Pancreas (tissue), 10 donors: ENCODE data around the gene GAS2L1. TPM values are rescaled to one million over a fixed set of nuclear protein-coding genes. Genes with fewer than 3 reads are reported as not detected.
"Not testable (repeated sequence)": the region's sequence is repeated elsewhere in the genome, so short reads cannot be mapped to it uniquely, and the experiment has no call there.

Source experiments
- ATAC-seq, 4 donors: fragments of 200-7000 bp; cut with Tn5 transposase; one replicate each; pipeline versions ENCODE4 v1.8.0 to v1.9.1; 2020; ENCODE audit warnings: mild to moderate bottlenecking in 4 of 4, moderate library complexity in 4 of 4
- DNase-seq, 6 donors: peaks; one replicate each; pipeline ENCODE4 v3.0.0-alpha.2; 2020
- FAIRE-seq: peaks from 2 replicates; lab custom pipeline; 2012; peaks lifted over from hg19 to GRCh38; lab: Jason Lieb, UNC
- H3K27ac ChIP-seq, 4 donors: fragments of 200-600 bp; sonication (generic); 1 replicate in 3 of 4; 2 replicates in 1 of 4; pipeline versions ENCODE4 v1.5.0 to v1.8.0; 2020
- H3K27me3 ChIP-seq, 4 donors: fragments of 200-600 bp; one replicate each; pipeline ENCODE4 v1.8.0; 2021
- H3K36me3 ChIP-seq, 3 donors: fragments of 200-600 bp; sonication (generic) in 1 of 3; one replicate each; pipeline versions ENCODE4 v1.5.0 to v1.8.0; 2020 to 2021
- H3K4me1 ChIP-seq, 3 donors: fragments of 200-600 bp; one replicate each; pipeline ENCODE4 v1.8.0; 2021
- H3K4me3 ChIP-seq, 4 donors: fragments of 200-600 bp; sonication (generic) in 2 of 4; one replicate each; pipeline versions ENCODE4 v1.5.0 to v1.8.0; 2020 to 2021
- H3K9me3 ChIP-seq, 4 donors: fragments of 200-600 bp; one replicate each; pipeline ENCODE4 v1.8.0; 2021
- WGBS, 2 donors: extraction: QIAGEN DNeasy Blood & Tissue Kit; methylation state at CpG; one replicate each; pipeline ENCODE4 v1.1.7; 2013; 5-methylcytosine and 5-hydroxymethylcytosine counted together
- intact Hi-C, 3 donors: fragments of 100-400 bp; cut with DNase I; formaldehyde crosslinking; loops; one replicate each; pipeline versions ENCODE4 v1.11.1 to v1.14.2; 2022
- polyA plus RNA-seq, 2 donors: library from polyadenylated mRNA; stranded (reverse); fragments of 200-250 nt; gene quantifications; one replicate each; pipeline ENCODE4 v1.2.3, GENCODE V29; 2013
- total RNA-seq, 6 donors: library from RNA; stranded (reverse); fragmentation: NEBNext Ultra II Directional in 4 of 6; extraction: Animal tissue kit (Norgen Biotek cat#: 25700) in 4 of 6; gene quantifications; one replicate each; pipeline versions ENCODE4 v1.2.1 to v1.2.4, GENCODE V29; 2021 to 2023
- TF ChIP-seq, protein P1 (sequence below), 4 donors: fragments of 200-600 bp; sonication (generic) in 3 of 4; IDR thresholded peaks; one replicate each; pipeline versions ENCODE4 v1.5.0 to v1.8.0; 2021; ENCODE audit warnings: antibody characterized with exemption in 4 of 4
- donor health status: healthy with polysubstance abuse.
- donor health status: DM: no; HTN: no; CAD: no; lungs with moderate emphysema.
- donor health status: DM: no; HTN: no; CAD: no.
- donor health status: control.
- donor health status: control.
- donor health status: Bipolar disorder and iron deficiency.
- donor health status: DM: yes; HTN: yes; CAD: no.
- donor health status: DM: no; HTN: no; CAD: no.
- donor health status: DM: no; HTN: no; CAD: no.
- donor health status: DM: yes; HTN: yes; CAD: no.

The GAS2L1 gene
- total and polyA plus RNA-seq, 8 donors: 5.2 to 13.6 (median 8.7) TPM

DNA sequence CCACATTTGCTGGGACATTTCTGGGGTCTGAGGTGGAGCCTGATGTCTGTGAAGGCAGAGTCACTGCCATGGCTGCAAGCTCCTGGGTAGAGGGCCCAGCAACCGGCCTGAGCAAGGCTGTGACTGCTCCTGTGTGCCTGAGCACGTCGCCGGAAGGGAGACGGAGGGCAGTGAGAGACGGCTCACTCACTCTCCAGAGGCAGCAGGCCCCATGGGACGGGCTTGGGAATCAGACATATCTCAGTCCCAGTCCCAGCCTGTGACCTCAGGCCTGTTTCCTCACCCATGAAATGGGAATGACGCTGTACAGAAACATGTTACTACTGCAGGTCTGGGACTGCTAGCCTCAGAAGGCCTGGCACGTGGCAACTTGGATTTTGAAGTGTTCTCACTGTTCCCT lies 45.4 kb downstream of the GAS2L1 start:
- intact Hi-C loops: no loop called here
- Histone ChIP-seq H3K9me3 (no peaks in the 10 kb centered on the region), H3K4me1 (no peaks in the 10 kb centered on the region), H3K4me3 (no peak overlapping the region), H3K27me3 (no peaks in the 10 kb centered on the region), H3K36me3 (peaks cover 17 to 87% (median 24%) of the 10 kb centered on the region in 3 donors), H3K27ac (no peak overlapping the region)
- FAIRE-seq: no peak
- TF ChIP-seq, protein P1, sequence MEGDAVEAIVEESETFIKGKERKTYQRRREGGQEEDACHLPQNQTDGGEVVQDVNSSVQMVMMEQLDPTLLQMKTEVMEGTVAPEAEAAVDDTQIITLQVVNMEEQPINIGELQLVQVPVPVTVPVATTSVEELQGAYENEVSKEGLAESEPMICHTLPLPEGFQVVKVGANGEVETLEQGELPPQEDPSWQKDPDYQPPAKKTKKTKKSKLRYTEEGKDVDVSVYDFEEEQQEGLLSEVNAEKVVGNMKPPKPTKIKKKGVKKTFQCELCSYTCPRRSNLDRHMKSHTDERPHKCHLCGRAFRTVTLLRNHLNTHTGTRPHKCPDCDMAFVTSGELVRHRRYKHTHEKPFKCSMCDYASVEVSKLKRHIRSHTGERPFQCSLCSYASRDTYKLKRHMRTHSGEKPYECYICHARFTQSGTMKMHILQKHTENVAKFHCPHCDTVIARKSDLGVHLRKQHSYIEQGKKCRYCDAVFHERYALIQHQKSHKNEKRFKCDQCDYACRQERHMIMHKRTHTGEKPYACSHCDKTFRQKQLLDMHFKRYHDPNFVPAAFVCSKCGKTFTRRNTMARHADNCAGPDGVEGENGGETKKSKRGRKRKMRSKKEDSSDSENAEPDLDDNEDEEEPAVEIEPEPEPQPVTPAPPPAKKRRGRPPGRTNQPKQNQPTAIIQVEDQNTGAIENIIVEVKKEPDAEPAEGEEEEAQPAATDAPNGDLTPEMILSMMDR (IDR thresholded peaks at IDR 0.05): no peak
- WGBS, 2 donors: 91 to 96% methylated on average over 9 of the region's 9 CpGs
- no peak for DNase-seq
- no peak for ATAC-seq

DNA sequence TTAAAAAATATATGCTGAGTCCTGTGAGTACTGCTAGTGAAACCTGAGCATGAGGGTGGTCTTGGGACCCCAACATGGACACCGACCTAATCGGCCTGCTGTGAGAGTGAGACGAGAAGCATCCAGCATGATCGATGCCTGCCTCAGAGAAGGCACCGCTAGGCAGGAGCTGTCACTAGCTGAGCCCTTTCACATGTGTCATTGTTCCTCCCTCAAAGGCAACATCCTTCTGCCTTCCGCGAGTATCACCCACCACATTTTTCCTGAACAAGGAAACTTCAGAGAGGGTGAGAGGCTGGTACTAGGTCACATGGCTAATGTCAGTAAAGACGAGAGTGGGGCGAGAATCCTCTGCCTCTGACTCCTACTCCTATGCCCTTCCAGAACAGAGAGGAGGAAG lies 46.3 kb downstream of the GAS2L1 start:
- Histone ChIP-seq H3K36me3 (peaks cover 17 to 83% (median 24%) of the 10 kb centered on the region in 3 donors), H3K27me3 (no peaks in the 10 kb centered on the region), H3K9me3 (no peaks in the 10 kb centered on the region), H3K4me3 (no peak overlapping the region), H3K27ac (no peak overlapping the region), H3K4me1 (no peaks in the 10 kb centered on the region)
- ATAC-seq (no peak), FAIRE-seq (no peak), DNase-seq (no peak)
- intact Hi-C loops: no loop called here
- 85 to 89% methylated on average over 9 of the region's 9 CpGs for WGBS, 2 donors
- TF ChIP-seq, protein P1 (IDR thresholded peaks at IDR 0.05): no peak

DNA sequence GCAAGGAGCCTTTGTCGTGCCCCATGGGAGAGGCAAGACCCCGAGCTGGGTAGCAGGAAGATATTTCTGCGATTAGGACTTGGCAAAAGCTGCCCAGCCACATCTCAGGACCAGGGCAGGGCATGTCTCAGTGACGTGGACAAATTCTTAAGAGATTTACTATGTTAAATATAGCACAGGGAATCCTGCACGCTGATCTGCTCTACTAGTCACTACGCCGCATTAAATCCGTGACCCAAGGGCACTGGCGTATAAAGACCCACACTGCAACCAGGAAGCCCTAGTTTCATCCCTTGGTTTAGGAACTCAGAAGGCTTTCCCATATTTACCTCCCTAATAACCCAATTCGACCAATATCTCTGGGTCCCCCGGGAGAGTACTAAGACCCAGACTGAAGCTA lies 46.8 kb downstream of the GAS2L1 start:
- no peak for DNase-seq
- WGBS, 2 donors: 91% methylated on average over 11 of the region's 11 CpGs
- TF ChIP-seq, protein P1 (IDR thresholded peaks at IDR 0.05): no peak

DNA sequence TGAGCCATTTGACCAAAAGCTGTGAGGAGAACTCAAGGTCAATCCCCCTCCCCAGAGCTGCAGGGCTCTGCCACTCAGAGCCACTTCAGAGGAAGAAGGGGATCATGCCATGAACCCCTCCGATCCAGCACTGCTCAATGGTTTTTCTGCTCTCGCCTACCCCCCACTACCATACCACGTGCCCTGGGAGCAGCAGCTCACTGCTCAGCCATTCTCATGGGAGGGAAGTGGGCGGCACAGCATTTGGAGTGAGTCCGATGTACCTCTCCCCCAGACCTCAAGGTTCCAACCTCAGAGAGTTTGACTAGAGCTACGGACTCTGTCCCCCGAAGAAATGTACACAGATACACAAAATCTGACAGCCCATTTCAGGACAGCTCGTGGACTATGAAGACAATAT lies 47.4 kb downstream of the GAS2L1 start:
- DNase-seq: no peak
- H3K27me3 ChIP-seq: no peaks in the 10 kb centered on the region
- intact Hi-C loops: no loop called here
- TF ChIP-seq, protein P1 (IDR thresholded peaks at IDR 0.05): no peak
- ATAC-seq: no peak
- H3K36me3 ChIP-seq: peaks cover 17 to 80% (median 28%) of the 10 kb centered on the region in 3 donors
- H3K27ac ChIP-seq: no peak overlapping the region
- no peak for FAIRE-seq
- H3K4me1 ChIP-seq: no peaks in the 10 kb centered on the region
- H3K9me3 ChIP-seq: no peaks in the 10 kb centered on the region
- 89 to 93% methylated on average over 8 of the region's 8 CpGs for WGBS, 2 donors
- no peak overlapping the region for H3K4me3 ChIP-seq

More for the DNA sequence above, 46.8 kb downstream of the GAS2L1 start:
- Histone ChIP-seq H3K36me3 (peaks cover 17 to 82% (median 24%) of the 10 kb centered on the region in 3 donors), H3K9me3 (no peaks in the 10 kb centered on the region), H3K27me3 (no peaks in the 10 kb centered on the region), H3K4me1 (no peaks in the 10 kb centered on the region), H3K4me3 (no peak overlapping the region), H3K27ac (no peak overlapping the region)
- intact Hi-C loops: no loop called here
- FAIRE-seq (no peak), ATAC-seq (no peak)

DNA sequence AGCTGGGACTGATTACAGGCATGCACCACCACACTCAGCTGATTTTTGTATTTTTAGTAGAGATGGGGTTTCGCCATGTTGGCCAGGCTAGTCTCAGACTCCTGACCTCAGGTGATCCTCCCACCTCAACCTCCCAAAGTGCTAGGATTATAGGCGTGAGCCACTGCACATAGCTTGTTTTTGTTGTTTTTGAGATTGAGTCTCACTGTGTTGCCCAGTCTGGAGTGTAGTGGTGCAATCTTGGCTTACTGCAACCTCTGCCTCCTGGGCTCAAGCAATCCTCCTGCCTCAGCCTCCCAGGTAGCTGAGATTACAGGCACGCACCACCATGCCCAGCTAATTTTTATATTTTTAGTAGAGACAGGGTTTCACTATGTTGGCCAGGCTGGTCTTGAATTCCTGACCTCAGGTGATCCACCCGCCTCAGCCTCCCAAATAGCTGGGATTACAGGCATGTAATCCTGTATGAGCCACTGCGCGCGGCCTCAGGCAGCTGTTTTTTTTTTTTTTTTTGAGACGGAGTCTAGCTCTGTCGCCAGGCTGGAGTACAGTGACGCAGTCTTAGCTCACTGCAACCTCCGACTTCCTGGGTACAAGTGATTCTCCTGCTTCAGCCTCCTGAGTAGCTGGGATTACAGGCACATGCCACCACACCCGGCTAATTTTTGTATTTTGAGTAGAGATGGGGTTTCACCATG lies 50.9 kb downstream of the GAS2L1 start:
- H3K27ac ChIP-seq, H3K4me3 ChIP-seq, intact Hi-C loops, FAIRE-seq, H3K9me3 ChIP-seq, H3K27me3 ChIP-seq, DNase-seq, H3K4me1 ChIP-seq, ATAC-seq: not testable (repeated sequence)
- H3K36me3 ChIP-seq: peaks cover 6 to 48% (median 18%) of the 10 kb centered on the region in 3 donors
- 91 to 94% methylated on average over 12 of the region's 12 CpGs for WGBS, 2 donors
